ENCODE measurements around the gene TRMT2A.

DNA sequence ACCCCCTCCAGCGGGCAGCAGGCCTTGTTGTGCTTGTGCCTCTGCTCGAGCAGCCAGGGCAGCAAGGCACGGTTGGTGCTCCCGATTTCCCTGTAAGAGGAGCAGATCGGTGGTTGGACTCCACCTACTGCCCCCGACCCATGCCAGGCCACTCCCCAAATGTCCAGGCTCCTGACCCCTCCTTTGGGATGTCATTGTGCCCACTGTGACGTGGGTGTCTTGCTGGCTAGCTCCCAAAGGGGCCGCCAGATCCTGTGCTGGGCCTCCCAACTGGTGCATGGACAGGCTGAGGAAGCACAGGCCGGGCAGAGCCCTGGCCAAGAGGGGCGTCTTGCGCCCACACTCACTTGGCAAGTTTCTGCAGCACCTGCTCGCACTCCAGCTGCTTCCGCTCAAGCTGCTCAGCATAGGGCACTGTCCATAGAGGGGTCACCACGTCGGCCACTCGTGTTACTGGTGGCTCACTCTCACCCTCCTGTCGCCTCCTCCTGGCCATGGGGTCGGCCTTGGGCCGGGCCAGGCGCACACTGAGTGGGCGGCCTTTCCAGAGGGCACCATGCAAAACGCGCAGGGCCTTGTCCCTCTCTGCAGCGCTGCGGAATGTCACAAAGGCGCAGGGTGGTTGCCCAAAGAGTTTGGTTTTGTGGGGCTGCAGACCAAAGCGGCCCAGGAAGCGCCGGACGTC lies 1.2 kb downstream of the TRMT2A start, which contains the start of gene RANBP1:
- TF ChIP-seq, protein P1, sequence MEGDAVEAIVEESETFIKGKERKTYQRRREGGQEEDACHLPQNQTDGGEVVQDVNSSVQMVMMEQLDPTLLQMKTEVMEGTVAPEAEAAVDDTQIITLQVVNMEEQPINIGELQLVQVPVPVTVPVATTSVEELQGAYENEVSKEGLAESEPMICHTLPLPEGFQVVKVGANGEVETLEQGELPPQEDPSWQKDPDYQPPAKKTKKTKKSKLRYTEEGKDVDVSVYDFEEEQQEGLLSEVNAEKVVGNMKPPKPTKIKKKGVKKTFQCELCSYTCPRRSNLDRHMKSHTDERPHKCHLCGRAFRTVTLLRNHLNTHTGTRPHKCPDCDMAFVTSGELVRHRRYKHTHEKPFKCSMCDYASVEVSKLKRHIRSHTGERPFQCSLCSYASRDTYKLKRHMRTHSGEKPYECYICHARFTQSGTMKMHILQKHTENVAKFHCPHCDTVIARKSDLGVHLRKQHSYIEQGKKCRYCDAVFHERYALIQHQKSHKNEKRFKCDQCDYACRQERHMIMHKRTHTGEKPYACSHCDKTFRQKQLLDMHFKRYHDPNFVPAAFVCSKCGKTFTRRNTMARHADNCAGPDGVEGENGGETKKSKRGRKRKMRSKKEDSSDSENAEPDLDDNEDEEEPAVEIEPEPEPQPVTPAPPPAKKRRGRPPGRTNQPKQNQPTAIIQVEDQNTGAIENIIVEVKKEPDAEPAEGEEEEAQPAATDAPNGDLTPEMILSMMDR (IDR thresholded peaks at IDR 0.05; ENCODE audit: insufficient read depth, low read length, poor library complexity, severe bottlenecking) = no peak
- TF ChIP-seq EZH2phosphoT487 (conservative IDR thresholded peaks at IDR 0.05; ENCODE audit: low read length) = no peak

Measured in SU-DHL-6 (cell line).